DOHH2 (cell line): ENCODE measurements around the gene FABP7.

Source experiments
- H3F3A ChIP-seq: fragments of 200-600 bp; sonication (generic), shearing (Covaris generic); 2 replicates; pipeline ENCODE4 v1.6.0; 2016; ENCODE audit warnings: antibody characterized with exemption, mild to moderate bottlenecking; ENCODE audit not compliant: control insufficient read depth, insufficient read depth
- H3K27ac ChIP-seq: fragments of 200-600 bp; sonication (generic); 2 replicates; pipeline ENCODE4 v1.5.1; 2014; ENCODE audit warnings: low read depth, mild to moderate bottlenecking, low read length, moderate library complexity
- H3K27me3 ChIP-seq: fragments of 200-600 bp; sonication (generic); 2 replicates; pipeline ENCODE4 v1.6.1; 2014; ENCODE audit warnings: mild to moderate bottlenecking, low read length, mixed read lengths; ENCODE audit not compliant: control insufficient read depth
- H3K36me3 ChIP-seq: fragments of 200-600 bp; sonication (generic); 2 replicates; pipeline ENCODE4 v1.6.1; 2014; ENCODE audit warnings: mild to moderate bottlenecking, low read length, moderate library complexity, mixed read lengths; ENCODE audit not compliant: control insufficient read depth
- H3K4me1 ChIP-seq: fragments of 200-600 bp; sonication (generic); 2 replicates; pipeline ENCODE4 v1.6.1; 2014; ENCODE audit warnings: mild to moderate bottlenecking, low read length, mixed read lengths; ENCODE audit not compliant: control insufficient read depth
- H3K4me2 ChIP-seq: fragments of 200-600 bp; sonication (generic); 2 replicates; pipeline ENCODE4 v1.6.0; 2014; ENCODE audit warnings: mild to moderate bottlenecking, low read length, moderate library complexity
- H3K4me3 ChIP-seq: fragments of 200-600 bp; sonication (generic); 2 replicates; pipeline ENCODE4 v1.5.1; 2014; ENCODE audit warnings: mild to moderate bottlenecking, low read length, mixed read lengths
- H3K79me2 ChIP-seq: fragments of 200-600 bp; sonication (generic); 2 replicates; pipeline ENCODE4 v1.6.1; 2014; ENCODE audit warnings: mild to moderate bottlenecking, low read length, mixed read lengths; ENCODE audit not compliant: control insufficient read depth
- H3K9me2 ChIP-seq: fragments of 200-600 bp; sonication (generic); replicated peaks from 2 replicates; pipeline ENCODE4 v1.6.1; 2014; ENCODE audit warnings: mild to moderate bottlenecking, low read length, mixed read lengths; ENCODE audit not compliant: control insufficient read depth
- H3K9me3 ChIP-seq: fragments of 200-600 bp; sonication (generic); 2 replicates; pipeline ENCODE4 v1.6.1; 2014; ENCODE audit warnings: antibody characterized with exemption, low read length, mixed read lengths; ENCODE audit not compliant: control insufficient read depth, insufficient read depth
- H4K20me1 ChIP-seq: fragments of 200-600 bp; sonication (generic); 2 replicates; pipeline ENCODE4 v1.6.0; 2014; ENCODE audit warnings: low read depth, mild to moderate bottlenecking, antibody characterized with exemption, low read length, moderate library complexity; ENCODE audit not compliant: control insufficient read depth, insufficient read depth
- CTCF ChIP-seq: fragments of 200-600 bp; sonication (generic); IDR thresholded peaks from one replicate; pipeline ENCODE4 v1.5.1; 2014; ENCODE audit warnings: antibody characterized with exemption, mild to moderate bottlenecking, low read depth, low read length; ENCODE audit not compliant: poor library complexity, severe bottlenecking
- EZH2phosphoT487 ChIP-seq: fragments of 200-600 bp; sonication (generic); IDR thresholded peaks from 2 replicates; pipeline ENCODE4 v1.6.1; 2017; ENCODE audit warnings: borderline replicate concordance, mild to moderate bottlenecking, antibody characterized with exemption, low read length, moderate library complexity, mixed read lengths

The FABP7 gene

GRCh38 chr6:122760330-122760729 is 19.2 kb upstream of the FABP7 start:
- Histone ChIP-seq H3K36me3 (no peaks in the 10 kb centered on the region), H3K9me3 (no peaks in the 10 kb centered on the region), H3K4me1 (no peaks in the 10 kb centered on the region), H4K20me1 (no peaks in the 10 kb centered on the region), H3F3A (no peaks in the 10 kb centered on the region), H3K27ac (no peak overlapping the region), H3K4me2 (no peak overlapping the region), H3K9me2 (no peaks in the 10 kb centered on the region), H3K27me3 (no peaks in the 10 kb centered on the region), H3K79me2 (no peaks in the 10 kb centered on the region), H3K4me3 (no peak overlapping the region)
- TF ChIP-seq CTCF (no peak), EZH2phosphoT487 (no peak)

GRCh38 chr6:122766256-122766655 is 13.3 kb upstream of the FABP7 start:
- no peak overlapping the region for H3K4me3 ChIP-seq
- no peaks in the 10 kb centered on the region for H3K27me3 ChIP-seq
- H3K4me1 ChIP-seq: no peaks in the 10 kb centered on the region
- H4K20me1 ChIP-seq: no peaks in the 10 kb centered on the region
- H3K27ac ChIP-seq: no peak overlapping the region
- H3K4me2 ChIP-seq: no peak overlapping the region
- H3K79me2 ChIP-seq: no peaks in the 10 kb centered on the region
- no peaks in the 10 kb centered on the region for H3F3A ChIP-seq
- H3K36me3 ChIP-seq: no peaks in the 10 kb centered on the region
- H3K9me3 ChIP-seq: no peaks in the 10 kb centered on the region
- TF ChIP-seq CTCF: no peak
- TF ChIP-seq EZH2phosphoT487: no peak
- H3K9me2 ChIP-seq: no peaks in the 10 kb centered on the region

- Histone ChIP-seq H3K9me2 (no peaks in the 10 kb centered on the region), H3K36me3 (no peaks in the 10 kb centered on the region), H3K4me1 (no peaks in the 10 kb centered on the region), H3F3A (no peaks in the 10 kb centered on the region), H3K4me2 (no peak overlapping the region), H3K4me3 (no peak overlapping the region), H3K9me3 (no peaks in the 10 kb centered on the region), H3K27me3 (no peaks in the 10 kb centered on the region), H4K20me1 (no peaks in the 10 kb centered on the region), H3K27ac (no peak overlapping the region), H3K79me2 (no peaks in the 10 kb centered on the region)
- TF ChIP-seq CTCF (no peak), EZH2phosphoT487 (no peak)
These were observed 8.5 kb upstream of the FABP7 start for GRCh38 chr6:122770835-122771601.
